Vagina (tissue), 2 donors: ENCODE data around the gene CIITA. TPM values are rescaled to one million over a fixed set of nuclear protein-coding genes. Genes with fewer than 3 reads are reported as not detected.
"Not testable (repeated sequence)": the region's sequence is repeated elsewhere in the genome, so short reads cannot be mapped to it uniquely, and the experiment has no call there.

Source experiments
- DNase-seq, 2 donors: peaks; one replicate each; pipeline ENCODE4 v3.0.0-alpha.2; 2017; ENCODE audit errors: extremely low spot score in 2 of 2
- H3K27ac ChIP-seq: fragments of 200-600 bp; sonication (generic); one replicate; pipeline ENCODE4 v1.5.1; 2019
- H3K27me3 ChIP-seq: fragments of 200-600 bp; sonication (generic); one replicate; pipeline ENCODE4 v1.5.1; 2019
- H3K36me3 ChIP-seq, 2 donors: fragments of 200-600 bp; sonication (generic); one replicate each; pipeline ENCODE4 v1.5.1; 2017 to 2019
- H3K4me1 ChIP-seq: fragments of 200-600 bp; sonication (generic); one replicate; pipeline ENCODE4 v1.5.1; 2019
- H3K4me3 ChIP-seq, 2 donors: fragments of 200-600 bp; sonication (generic); 1 replicate in 1 of 2; 2 replicates in 1 of 2; pipeline ENCODE4 v1.5.1; 2016 to 2019
- H3K9me3 ChIP-seq: fragments of 200-600 bp; sonication (generic); one replicate; pipeline ENCODE4 v1.5.1; 2019
- CTCF ChIP-seq, 3 experiments: fragments of 450-650 bp in 2 of 3; fragments of 200-600 bp in 1 of 3; sonication (generic) in 1 of 3; IDR thresholded peaks; one replicate each; pipeline ENCODE4 v1.5.1; 2017 to 2019; ENCODE audit warnings: antibody characterized with exemption in 3 of 3, mild to moderate bottlenecking in 2 of 3, moderate library complexity in 2 of 3
- POLR2A ChIP-seq, 2 donors: fragments of 450-650 bp; IDR thresholded peaks; one replicate each; pipeline ENCODE4 v1.6.1; 2017; ENCODE audit warnings: antibody characterized with exemption in 2 of 2, mild to moderate bottlenecking in 2 of 2, moderate library complexity in 2 of 2
- POLR2AphosphoS5 ChIP-seq, 2 donors: sonication (generic); formaldehyde crosslinking; IDR thresholded peaks; one replicate each; pipeline ENCODE4 v1.9.0; 2017; ENCODE audit warnings: antibody characterized with exemption in 2 of 2, mild to moderate bottlenecking in 2 of 2, low read depth in 1 of 2; ENCODE audit not compliant: insufficient read depth in 1 of 2
- intact Hi-C: fragments of 100-400 bp; cut with DNase I; formaldehyde crosslinking; loops from one replicate; pipeline ENCODE4 v1.15.1; 2023
- total RNA-seq: library from RNA; depleted of rRNA; stranded (reverse); fragments of >200 nt; gene quantifications from one replicate; pipeline ENCODE4 v1.2.3, GENCODE V29; 2016

CIITA gene
- total RNA-seq, 1 donor from 2014 or later: 16.7 TPM

GRCh38 chr16:10923650-10924214 is 46.7 kb downstream of the CIITA start:
- Histone ChIP-seq H3K36me3 (peaks cover 0 to 30% of the 10 kb centered on the region in 2 donors), H3K4me1 (peaks cover 21% of the 10 kb centered on the region), H3K27me3 (no peaks in the 10 kb centered on the region), H3K4me3 (no peak overlapping the region), H3K9me3 (no peaks in the 10 kb centered on the region), H3K27ac (no peak overlapping the region)
- no peak for TF ChIP-seq POLR2A (IDR thresholded peaks at IDR 0.05)
- no peak for TF ChIP-seq POLR2AphosphoS5 (IDR thresholded peaks at IDR 0.05; ENCODE audit: insufficient read depth in 1 of 2, low read depth in 1 of 2)
- no peak for TF ChIP-seq CTCF (IDR thresholded peaks at IDR 0.05)
- DNase-seq: no peak
- intact Hi-C loops: no loop called here

- H3K4me3 ChIP-seq, H3K27ac ChIP-seq, H3K27me3 ChIP-seq, DNase-seq, intact Hi-C loops, H3K9me3 ChIP-seq: not testable (repeated sequence)
- Histone ChIP-seq H3K36me3 (peaks cover 0 to 35% of the 10 kb centered on the region in 2 donors), H3K4me1 (peaks cover 27% of the 10 kb centered on the region)
Observed at GRCh38 chr16:10925285-10925684, 48.3 kb downstream of the CIITA start.

GRCh38 chr16:10926094-10926493 is 49.1 kb downstream of the CIITA start:
- no peak for TF ChIP-seq POLR2A (IDR thresholded peaks at IDR 0.05)
- no peak for TF ChIP-seq CTCF (IDR thresholded peaks at IDR 0.05)
- no peak for TF ChIP-seq POLR2AphosphoS5 (IDR thresholded peaks at IDR 0.05; ENCODE audit: insufficient read depth in 1 of 2, low read depth in 1 of 2)
- Histone ChIP-seq H3K27ac (no peak overlapping the region), H3K9me3 (no peaks in the 10 kb centered on the region), H3K4me1 (peaks cover 27% of the 10 kb centered on the region), H3K36me3 (peaks cover 0 to 35% of the 10 kb centered on the region in 2 donors), H3K4me3 (no peak overlapping the region), H3K27me3 (no peaks in the 10 kb centered on the region)
- intact Hi-C loops: no loop called here
- DNase-seq: no peak

- DNase-seq: no peak
- H3K27me3 ChIP-seq: no peaks in the 10 kb centered on the region
- TF ChIP-seq POLR2AphosphoS5 (IDR thresholded peaks at IDR 0.05; ENCODE audit: insufficient read depth in 1 of 2, low read depth in 1 of 2): no peak
- no peak for TF ChIP-seq POLR2A (IDR thresholded peaks at IDR 0.05)
- TF ChIP-seq CTCF (IDR thresholded peaks at IDR 0.05): no peak
- peaks cover 24% of the 10 kb centered on the region for H3K4me1 ChIP-seq
- H3K27ac ChIP-seq: no peak overlapping the region
- intact Hi-C loops: no loop called here
- H3K4me3 ChIP-seq: no peak overlapping the region
- H3K36me3 ChIP-seq: peaks cover 0 to 35% of the 10 kb centered on the region in 2 donors
- no peaks in the 10 kb centered on the region for H3K9me3 ChIP-seq
Observed at GRCh38 chr16:10926867-10927266, 49.9 kb downstream of the CIITA start.

GRCh38 chr16:10927497-10928112 is 50.6 kb downstream of the CIITA start:
- Histone ChIP-seq H3K4me3 (no peak overlapping the region), H3K4me1 (peaks cover 16% of the 10 kb centered on the region), H3K27ac (no peak overlapping the region), H3K36me3 (peaks cover 0 to 28% of the 10 kb centered on the region in 2 donors), H3K27me3 (no peaks in the 10 kb centered on the region), H3K9me3 (no peaks in the 10 kb centered on the region)
- no peak for DNase-seq
- intact Hi-C loops: no loop called here
- no peak for TF ChIP-seq POLR2AphosphoS5 (IDR thresholded peaks at IDR 0.05; ENCODE audit: insufficient read depth in 1 of 2, low read depth in 1 of 2)
- TF ChIP-seq CTCF (IDR thresholded peaks at IDR 0.05): no peak
- no peak for TF ChIP-seq POLR2A (IDR thresholded peaks at IDR 0.05)

- H3K9me3 ChIP-seq, DNase-seq, H3K27me3 ChIP-seq, H3K4me1 ChIP-seq, H3K27ac ChIP-seq, H3K4me3 ChIP-seq, intact Hi-C loops: not testable (repeated sequence)
- H3K36me3 ChIP-seq: peaks cover 0 to 36% of the 10 kb centered on the region in 2 donors
Observed at GRCh38 chr16:10929097-10929496, 52.1 kb downstream of the CIITA start.
